DOHH2 (cell line): Measurements from ENCODE around the gene SPTSSA.

Source experiments
- EZH2phosphoT487 ChIP-seq: fragments of 200-600 bp; sonication (generic); IDR thresholded peaks from 2 replicates; pipeline ENCODE4 v1.6.1; 2017; ENCODE audit warnings: borderline replicate concordance, mild to moderate bottlenecking, antibody characterized with exemption, low read length, moderate library complexity, mixed read lengths
- TF ChIP-seq, protein P1 (sequence below): fragments of 200-600 bp; sonication (generic); IDR thresholded peaks from one replicate; pipeline ENCODE4 v1.5.1; 2014; ENCODE audit warnings: antibody characterized with exemption, mild to moderate bottlenecking, low read depth, low read length; ENCODE audit not compliant: poor library complexity, severe bottlenecking

DNA sequence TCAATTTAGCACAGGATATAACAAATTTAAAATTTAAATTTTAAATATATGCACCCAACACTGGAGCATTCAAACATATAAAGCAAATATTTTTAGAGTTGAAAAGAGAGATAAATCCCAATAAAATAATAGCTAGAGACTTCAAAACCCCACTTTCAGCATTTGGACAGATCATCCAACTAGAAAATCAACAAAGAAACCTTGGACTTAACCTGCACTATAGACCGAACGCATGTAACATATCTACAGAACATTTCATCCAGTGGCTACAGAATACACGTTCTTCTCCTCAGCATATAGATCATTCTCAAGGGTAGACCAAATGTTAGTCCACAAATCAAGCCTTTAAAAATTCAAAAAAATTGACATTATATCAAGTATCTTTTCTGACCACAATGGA is 64.0 kb downstream of the SPTSSA start:
- TF ChIP-seq, protein P1, sequence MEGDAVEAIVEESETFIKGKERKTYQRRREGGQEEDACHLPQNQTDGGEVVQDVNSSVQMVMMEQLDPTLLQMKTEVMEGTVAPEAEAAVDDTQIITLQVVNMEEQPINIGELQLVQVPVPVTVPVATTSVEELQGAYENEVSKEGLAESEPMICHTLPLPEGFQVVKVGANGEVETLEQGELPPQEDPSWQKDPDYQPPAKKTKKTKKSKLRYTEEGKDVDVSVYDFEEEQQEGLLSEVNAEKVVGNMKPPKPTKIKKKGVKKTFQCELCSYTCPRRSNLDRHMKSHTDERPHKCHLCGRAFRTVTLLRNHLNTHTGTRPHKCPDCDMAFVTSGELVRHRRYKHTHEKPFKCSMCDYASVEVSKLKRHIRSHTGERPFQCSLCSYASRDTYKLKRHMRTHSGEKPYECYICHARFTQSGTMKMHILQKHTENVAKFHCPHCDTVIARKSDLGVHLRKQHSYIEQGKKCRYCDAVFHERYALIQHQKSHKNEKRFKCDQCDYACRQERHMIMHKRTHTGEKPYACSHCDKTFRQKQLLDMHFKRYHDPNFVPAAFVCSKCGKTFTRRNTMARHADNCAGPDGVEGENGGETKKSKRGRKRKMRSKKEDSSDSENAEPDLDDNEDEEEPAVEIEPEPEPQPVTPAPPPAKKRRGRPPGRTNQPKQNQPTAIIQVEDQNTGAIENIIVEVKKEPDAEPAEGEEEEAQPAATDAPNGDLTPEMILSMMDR: no peak
- TF ChIP-seq EZH2phosphoT487: no peak
